A549 (cell line): ENCODE measurements around the gene EDEM1. TPM values are rescaled to one million over a fixed set of nuclear protein-coding genes. Genes with fewer than 3 reads are reported as not detected.

Experiments
- ATAC-seq, 2 experiments: fragments of 200-7000 bp in 1 of 2; fragments of >200 bp in 1 of 2; cut with Nextera tagmentation in 1 of 2; cut with Tn5 transposase in 1 of 2; 3 replicates each; pipeline versions ENCODE4 v1.8.0 to v1.9.1; 2018 to 2020; ENCODE audit warnings: mild to moderate bottlenecking in 1 of 2, moderate library complexity in 1 of 2
- CTCF ChIA-PET: fragments of 300-600 bp; sonication (Branson Sonifier 250); formaldehyde crosslinking; extraction: SDS; loops from one replicate; lab custom pipeline; 2021; ENCODE audit warnings: antibody characterized with exemption, inconsistent platforms; lab: Yijun Ruan, JAX
- POLR2A ChIA-PET: fragments of 350-600 bp; formaldehyde crosslinking; extraction: SDS; loops from one replicate; lab custom pipeline; 2021; ENCODE audit warnings: antibody characterized with exemption, inconsistent platforms; lab: Yijun Ruan, JAX
- DNase-seq, 2 experiments: peaks; one replicate each; pipeline versions ENCODE4 v3.0.0 to v3.0.0-alpha.2; 2011 to 2016; ENCODE audit warnings: low read depth in 1 of 2, low spot score in 1 of 2
- FAIRE-seq: peaks from 2 replicates; lab custom pipeline; 2011; peaks lifted over from hg19 to GRCh38; lab: Jason Lieb, UNC
- H3K27ac ChIP-seq, 2 experiments: fragments of >200 bp; sonication (Bioruptor Twin); formaldehyde crosslinking; 3 replicates each; pipeline ENCODE4 v1.5.1; 2016 to 2017
- H3K4me1 ChIP-seq: fragments of >200 bp; sonication (Bioruptor Twin); formaldehyde crosslinking; 3 replicates; pipeline ENCODE4 v1.6.1; 2016
- H3K4me2 ChIP-seq: fragments of >200 bp; sonication (Bioruptor Twin); formaldehyde crosslinking; 3 replicates; pipeline ENCODE4 v1.6.1; 2016
- H3K4me3 ChIP-seq: fragments of >200 bp; sonication (Bioruptor Twin); formaldehyde crosslinking; 3 replicates; pipeline ENCODE4 v1.5.1; 2016
- H3K9me3 ChIP-seq: fragments of >200 bp; sonication (Bioruptor Twin); formaldehyde crosslinking; 3 replicates; pipeline ENCODE4 v1.6.1; 2016
- CBX2 ChIP-seq: fragments of 200-600 bp; sonication (generic); IDR thresholded peaks from 2 replicates; pipeline ENCODE4 v1.6.1; 2016; ENCODE audit warnings: low read depth, mild to moderate bottlenecking, borderline replicate concordance
- CHD4 ChIP-seq: fragments of 200-600 bp; sonication (generic); IDR thresholded peaks from 2 replicates; pipeline ENCODE4 v1.6.1; 2016; ENCODE audit warnings: antibody characterized with exemption, mild to moderate bottlenecking, borderline replicate concordance
- EHMT2 ChIP-seq: fragments of 200-600 bp; sonication (generic); IDR thresholded peaks from 2 replicates; pipeline ENCODE4 v1.6.1; 2016; ENCODE audit warnings: antibody characterized with exemption, low read depth, mild to moderate bottlenecking, moderate library complexity
- ESRRA ChIP-seq: fragments of 150-350 bp; IDR thresholded peaks from 2 replicates; pipeline ENCODE4 v1.6.1; 2014; ENCODE audit warnings: mild to moderate bottlenecking, low read length, borderline replicate concordance
- GATA3 ChIP-seq: IDR thresholded peaks from 2 replicates; pipeline ENCODE4 v1.6.1; 2012; ENCODE audit warnings: borderline replicate concordance
- HDAC2 ChIP-seq: fragments of 200-600 bp; sonication (generic); IDR thresholded peaks from 2 replicates; pipeline ENCODE4 v1.6.1; 2016
- HEYL ChIP-seq: fragments of 250-450 bp; sonication (Bioruptor Pico); IDR thresholded peaks from 2 replicates; pipeline ENCODE4 v1.8.0; 2021; ENCODE audit warnings: mild to moderate bottlenecking, moderate library complexity
- HOXB5 ChIP-seq: fragments of 250-450 bp; sonication (Bioruptor Pico); IDR thresholded peaks from 2 replicates; pipeline ENCODE4 v1.5.0; 2020; ENCODE audit warnings: mild to moderate bottlenecking, moderate library complexity
- JUNB ChIP-seq: fragments of >200 bp; sonication (Bioruptor Twin); formaldehyde crosslinking; IDR thresholded peaks from 2 replicates; pipeline ENCODE4 v1.6.1; 2016
- KDM1A ChIP-seq: fragments of 200-600 bp; sonication (generic); IDR thresholded peaks from 2 replicates; pipeline ENCODE4 v1.6.1; 2016; ENCODE audit warnings: low read depth, mild to moderate bottlenecking
- MAFK ChIP-seq: fragments of 450-650 bp; IDR thresholded peaks from 2 replicates; pipeline ENCODE4 v1.6.1; 2014; ENCODE audit not compliant: partially characterized antibody
- MAZ ChIP-seq: fragments of 150-350 bp; IDR thresholded peaks from 2 replicates; pipeline ENCODE4 v1.6.1; 2014; ENCODE audit warnings: antibody characterized with exemption, low read depth, low read length, borderline replicate concordance
- NR3C1 ChIP-seq: fragments of >200 bp; sonication (Bioruptor Twin); formaldehyde crosslinking; IDR thresholded peaks from 3 replicates; pipeline ENCODE4 v1.6.1; 2017
- POLR2AphosphoS2 ChIP-seq: conservative IDR thresholded peaks from 2 replicates; pipeline ENCODE4 v1.6.1; 2012; ENCODE audit warnings: low read length, improper control_type of control experiment, inconsistent platforms
- RFX5 ChIP-seq: fragments of 450-650 bp; IDR thresholded peaks from 2 replicates; pipeline ENCODE4 v1.7.1; 2014; ENCODE audit warnings: antibody characterized with exemption, mild to moderate bottlenecking, moderate library complexity
- ZC3H11A ChIP-seq: fragments of 450-650 bp; IDR thresholded peaks from 2 replicates; pipeline ENCODE4 v1.6.1; 2014; ENCODE audit warnings: antibody characterized with exemption, mild to moderate bottlenecking
- ZFP36 ChIP-seq: fragments of 450-650 bp; IDR thresholded peaks from 2 replicates; pipeline ENCODE4 v1.6.1; 2014; ENCODE audit warnings: borderline replicate concordance; ENCODE audit not compliant: partially characterized antibody
- ZSCAN20 ChIP-seq: fragments of 250-450 bp; sonication (Bioruptor Pico); IDR thresholded peaks from 2 replicates; pipeline ENCODE4 v1.8.0; 2022; ENCODE audit warnings: mild to moderate bottlenecking, moderate library complexity
- WGBS: methylation state at CpG from one replicate; pipeline ENCODE4 v1.1.6; 2017; ENCODE audit errors: missing lambda C conversion rate; 5-methylcytosine and 5-hydroxymethylcytosine counted together
- polyA plus RNA-seq, 4 experiments: library from polyadenylated mRNA; depleted of rRNA in 3 of 4; stranded (reverse); fragments of >200 nt; fragmentation: RNase III in 1 of 4; extraction: RNeasy Plus Mini Kit Qiagen cat#74134 plus additional on column Dnase treatment in 1 of 4; gene quantifications; 2 replicates in 3 of 4; 3 replicates in 1 of 4; pipeline ENCODE4 v1.2.3, GENCODE V29; 2011 to 2017
- TF ChIP-seq, protein P1 (sequence below): fragments of 450-650 bp; IDR thresholded peaks from 2 replicates; pipeline ENCODE4 v1.6.1; 2014; ENCODE audit warnings: antibody characterized with exemption
- TF ChIP-seq, protein P2 (sequence below): fragments of 200-600 bp; sonication (generic); IDR thresholded peaks from 2 replicates; pipeline ENCODE4 v1.6.1; 2016; ENCODE audit warnings: antibody characterized with exemption, mild to moderate bottlenecking, moderate library complexity

The EDEM1 gene
- polyA plus RNA-seq, 2 of the 4 experiments (the other 2 are of a cell fraction): 16.3 to 40.9 TPM

DNA sequence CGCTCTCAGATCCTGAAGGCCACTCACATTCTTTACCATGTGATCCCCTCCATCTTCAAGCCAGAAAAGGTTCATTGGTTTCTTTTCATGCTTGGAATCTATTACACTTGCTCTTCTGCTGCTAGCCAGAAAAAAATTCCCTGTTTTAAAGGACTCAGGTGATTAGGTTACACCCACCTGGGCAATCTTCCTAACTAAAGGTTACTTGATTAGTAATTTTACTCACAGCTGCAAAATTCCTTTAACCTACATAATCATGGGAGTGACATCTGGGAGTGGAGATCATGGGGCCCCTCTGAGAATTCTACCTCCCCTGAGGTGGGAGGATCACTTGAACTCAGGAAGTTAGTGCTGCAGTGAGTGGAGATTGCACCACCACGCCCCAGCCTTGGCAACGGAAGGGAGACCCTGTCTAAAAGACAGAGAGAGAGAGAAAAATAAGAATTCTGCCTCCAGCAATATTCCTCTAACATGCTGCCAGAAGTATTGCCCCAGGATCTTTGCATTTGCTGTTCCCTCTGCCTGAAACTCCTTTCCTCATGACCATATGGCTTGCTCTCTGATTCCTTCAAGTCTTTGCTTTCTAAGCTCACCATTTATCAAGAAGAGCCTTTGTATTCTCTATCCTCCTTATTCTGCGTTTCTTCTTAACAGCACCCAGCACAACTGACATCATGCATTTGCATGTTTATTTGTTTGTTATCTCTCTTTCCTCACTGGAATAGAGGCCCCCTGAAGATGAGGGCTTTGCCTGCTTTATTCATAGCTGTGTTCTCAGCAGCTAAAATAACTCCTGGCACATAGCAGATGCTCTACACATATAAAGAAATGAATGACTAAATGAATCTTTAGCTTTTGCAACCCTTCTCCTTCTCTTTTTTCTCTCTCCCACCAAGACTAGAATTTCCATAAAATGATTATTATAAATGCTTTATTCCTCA lies 68.2 kb downstream of the EDEM1 start (continued):
- TF ChIP-seq HOXB5 (CRISPR knock-in tag) (no peak), RFX5 (no peak)
- TF ChIP-seq, all 56 proteins: peak for 0

DNA sequence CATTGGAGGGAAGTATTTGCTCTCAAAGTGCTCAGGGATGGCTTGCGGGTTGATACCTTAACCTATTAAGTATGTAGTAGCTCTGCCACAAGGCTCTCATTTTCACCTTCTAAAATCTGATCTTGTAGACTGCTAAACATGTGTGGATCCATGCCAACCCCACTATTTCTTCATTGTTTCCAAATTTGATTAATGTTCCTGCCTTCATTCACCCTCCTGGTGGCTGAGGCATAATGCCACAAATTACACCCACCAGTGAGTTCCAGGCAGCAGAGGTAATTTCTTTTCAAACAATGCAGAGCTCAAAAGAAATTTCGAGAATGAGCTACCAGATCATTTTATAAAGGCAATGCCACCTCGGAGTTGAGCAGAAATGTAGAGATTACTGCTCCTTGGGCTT lies 71.0 kb downstream of the EDEM1 start:
- FAIRE-seq (no peak), ATAC-seq (no peak)
- POLR2A ChIA-PET: no interaction called here

DNA sequence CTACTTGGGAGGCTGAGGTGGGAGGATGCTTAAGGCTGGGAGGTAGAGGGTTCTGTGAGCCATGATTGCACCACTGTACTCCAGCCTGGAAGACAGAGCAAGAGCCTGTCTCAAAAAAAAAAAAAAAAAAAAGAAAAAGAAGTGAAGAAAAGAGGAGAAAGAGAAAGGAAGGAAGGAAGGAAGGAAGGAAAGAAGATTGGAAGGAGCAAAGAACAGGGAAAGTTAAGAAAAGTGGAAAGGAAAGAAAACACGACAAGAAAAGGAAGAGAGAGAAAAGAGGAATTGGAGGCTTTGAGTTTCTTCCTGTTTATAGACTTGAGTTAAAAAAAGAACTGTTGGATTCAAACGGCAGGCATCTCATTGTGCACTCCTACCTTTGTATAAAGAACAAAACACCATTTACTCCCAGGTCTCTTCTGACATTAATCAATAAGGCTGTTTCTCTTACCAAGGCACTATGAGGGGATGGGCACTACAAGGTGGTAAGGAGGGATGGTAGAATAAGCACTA lies 73.5 kb downstream of the EDEM1 start:
- no peak overlapping the region for H3K4me3 ChIP-seq
- H3K27ac ChIP-seq: no peak overlapping the region
- no peaks in the 10 kb centered on the region for H3K9me3 ChIP-seq
- ChIA-PET POLR2A (no interaction called here), CTCF (no interaction called here)
- FAIRE-seq (no peak), ATAC-seq (no peak), DNase-seq (no peak)
- no peaks in the 10 kb centered on the region for H3K4me1 ChIP-seq
- no peak overlapping the region for H3K4me2 ChIP-seq
- TF ChIP-seq ESRRA: no peak
- TF ChIP-seq JUNB: no peak
- no peak for TF ChIP-seq HDAC2
- TF ChIP-seq KDM1A: no peak
- TF ChIP-seq, protein P1, sequence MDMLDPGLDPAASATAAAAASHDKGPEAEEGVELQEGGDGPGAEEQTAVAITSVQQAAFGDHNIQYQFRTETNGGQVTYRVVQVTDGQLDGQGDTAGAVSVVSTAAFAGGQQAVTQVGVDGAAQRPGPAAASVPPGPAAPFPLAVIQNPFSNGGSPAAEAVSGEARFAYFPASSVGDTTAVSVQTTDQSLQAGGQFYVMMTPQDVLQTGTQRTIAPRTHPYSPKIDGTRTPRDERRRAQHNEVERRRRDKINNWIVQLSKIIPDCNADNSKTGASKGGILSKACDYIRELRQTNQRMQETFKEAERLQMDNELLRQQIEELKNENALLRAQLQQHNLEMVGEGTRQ: no peak
- no peak for TF ChIP-seq HEYL
- TF ChIP-seq POLR2AphosphoS2: no peak
- 8% methylated on average over 2 of the region's 2 CpGs for WGBS

More for the DNA sequence above, 71.0 kb downstream of the EDEM1 start:
- WGBS: 37% methylated on average over 3 of the region's 3 CpGs
- Histone ChIP-seq H3K27ac (no peak overlapping the region), H3K9me3 (no peaks in the 10 kb centered on the region), H3K4me2 (no peak overlapping the region), H3K4me1 (no peaks in the 10 kb centered on the region), H3K4me3 (no peak overlapping the region)
- DNase-seq: no peak
- no peak for TF ChIP-seq KDM1A
- TF ChIP-seq CBX2: no peak
- TF ChIP-seq JUNB: no peak
- TF ChIP-seq EHMT2: no peak
- TF ChIP-seq NR3C1: no peak
- TF ChIP-seq GATA3: no peak
- TF ChIP-seq, protein P1: no peak
- no peak for TF ChIP-seq ESRRA
- no peak for TF ChIP-seq ZC3H11A
- no peak for TF ChIP-seq ZSCAN20 (CRISPR knock-in tag)
- TF ChIP-seq MAZ: no peak
- no peak for TF ChIP-seq CHD4
- no peak for TF ChIP-seq MAFK
- no peak for TF ChIP-seq POLR2AphosphoS2
- TF ChIP-seq ZFP36: no peak
- TF ChIP-seq, protein P2, sequence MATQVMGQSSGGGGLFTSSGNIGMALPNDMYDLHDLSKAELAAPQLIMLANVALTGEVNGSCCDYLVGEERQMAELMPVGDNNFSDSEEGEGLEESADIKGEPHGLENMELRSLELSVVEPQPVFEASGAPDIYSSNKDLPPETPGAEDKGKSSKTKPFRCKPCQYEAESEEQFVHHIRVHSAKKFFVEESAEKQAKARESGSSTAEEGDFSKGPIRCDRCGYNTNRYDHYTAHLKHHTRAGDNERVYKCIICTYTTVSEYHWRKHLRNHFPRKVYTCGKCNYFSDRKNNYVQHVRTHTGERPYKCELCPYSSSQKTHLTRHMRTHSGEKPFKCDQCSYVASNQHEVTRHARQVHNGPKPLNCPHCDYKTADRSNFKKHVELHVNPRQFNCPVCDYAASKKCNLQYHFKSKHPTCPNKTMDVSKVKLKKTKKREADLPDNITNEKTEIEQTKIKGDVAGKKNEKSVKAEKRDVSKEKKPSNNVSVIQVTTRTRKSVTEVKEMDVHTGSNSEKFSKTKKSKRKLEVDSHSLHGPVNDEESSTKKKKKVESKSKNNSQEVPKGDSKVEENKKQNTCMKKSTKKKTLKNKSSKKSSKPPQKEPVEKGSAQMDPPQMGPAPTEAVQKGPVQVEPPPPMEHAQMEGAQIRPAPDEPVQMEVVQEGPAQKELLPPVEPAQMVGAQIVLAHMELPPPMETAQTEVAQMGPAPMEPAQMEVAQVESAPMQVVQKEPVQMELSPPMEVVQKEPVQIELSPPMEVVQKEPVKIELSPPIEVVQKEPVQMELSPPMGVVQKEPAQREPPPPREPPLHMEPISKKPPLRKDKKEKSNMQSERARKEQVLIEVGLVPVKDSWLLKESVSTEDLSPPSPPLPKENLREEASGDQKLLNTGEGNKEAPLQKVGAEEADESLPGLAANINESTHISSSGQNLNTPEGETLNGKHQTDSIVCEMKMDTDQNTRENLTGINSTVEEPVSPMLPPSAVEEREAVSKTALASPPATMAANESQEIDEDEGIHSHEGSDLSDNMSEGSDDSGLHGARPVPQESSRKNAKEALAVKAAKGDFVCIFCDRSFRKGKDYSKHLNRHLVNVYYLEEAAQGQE: no peak
- CTCF ChIA-PET: no interaction called here
